K562 (cell line): ENCODE measurements around the gene POLK. TPM values are rescaled to one million over a fixed set of nuclear protein-coding genes. Genes with fewer than 3 reads are reported as not detected.
A peak's percentile ranks its signal among the peaks of the same experiment; 100 is the strongest.

ENCODE experiments used
- ATAC-seq: fragments of 200-7000 bp; cut with Tn5 transposase; 3 replicates; pipeline ENCODE4 v1.9.1; 2020; ENCODE audit warnings: moderate library complexity
- BruUV-seq: library from RNA; stranded (reverse); fragments of 400-500 nt; replicated peaks from 2 replicates; lab custom pipeline; 2021; lab: Mats Ljungman, UMichigan
- CTCF ChIA-PET: fragments of 300-600 bp; formaldehyde crosslinking; extraction: SDS; loops from one replicate; lab custom pipeline; 2021; ENCODE audit warnings: low intra/inter-chr PET ratio; lab: Yijun Ruan, JAX
- POLR2A ChIA-PET: fragments of 300-600, 350-650 bp; sonication (Branson Sonifier 250); formaldehyde crosslinking; extraction: SDS; loops from one replicate; lab custom pipeline; 2021; ENCODE audit warnings: antibody characterized with exemption, inconsistent platforms; lab: Yijun Ruan, JAX
- DNase-seq, 4 experiments: peaks; one replicate each; pipeline versions ENCODE4 v3.0.0 to v3.0.0-alpha.2; 2011 to 2018; ENCODE audit warnings: low spot score in 3 of 4, mixed read lengths in 3 of 4; ENCODE audit errors: extremely low read depth in 1 of 4
- FAIRE-seq: peaks from 2 replicates; lab custom pipeline; 2011; peaks lifted over from hg19 to GRCh38; lab: Jason Lieb, UNC
- H2AFZ ChIP-seq: 2 replicates; pipeline ENCODE4 v1.6.0; 2011; ENCODE audit warnings: low read depth, low read length, control low read depth, inconsistent platforms
- H3K27ac ChIP-seq: fragments of 200-600 bp; 3 replicates; pipeline ENCODE4 v1.8.0; 2011; ENCODE audit warnings: low read depth, mild to moderate bottlenecking, control low read depth, inconsistent platforms, low read length, moderate library complexity, mixed read lengths; ENCODE audit errors: extremely low read depth
- H3K27me3 ChIP-seq, 2 experiments: fragments of 300-600 bp in 1 of 2; 2 replicates in 1 of 2; 3 replicates in 1 of 2; pipeline versions ENCODE4 v1.6.0 to v1.8.0; 2011; ENCODE audit warnings: inconsistent platforms in 2 of 2, low read length in 2 of 2, mild to moderate bottlenecking in 1 of 2, mixed read lengths in 1 of 2, moderate library complexity in 1 of 2; ENCODE audit not compliant: control insufficient read depth in 2 of 2, insufficient read depth in 2 of 2
- H3K36me3 ChIP-seq: fragments of 300-600 bp; 3 replicates; pipeline ENCODE4 v1.8.0; 2011; ENCODE audit warnings: mild to moderate bottlenecking, low read length, inconsistent platforms; ENCODE audit not compliant: control insufficient read depth, insufficient read depth
- H3K4me1 ChIP-seq, 2 experiments: fragments of 200-600 bp in 1 of 2; replicated peaks in 1 of 2; 2 replicates in 1 of 2; 3 replicates in 1 of 2; pipeline versions ENCODE4 v1.5.1 to v1.8.0; 2011; ENCODE audit warnings: inconsistent platforms in 2 of 2, low read length in 2 of 2, mild to moderate bottlenecking in 1 of 2, mixed read lengths in 1 of 2, moderate library complexity in 1 of 2; ENCODE audit not compliant: control insufficient read depth in 2 of 2, insufficient read depth in 2 of 2
- H3K4me2 ChIP-seq: 2 replicates; pipeline ENCODE4 v1.6.1; 2011; ENCODE audit warnings: low read length, control low read depth, inconsistent platforms, mixed read lengths; ENCODE audit not compliant: insufficient read depth
- H3K4me3 ChIP-seq: fragments of 200-600 bp; sonication (generic), shearing (Covaris generic); 2 replicates; pipeline ENCODE4 v1.5.1; 2016; ENCODE audit warnings: control low read depth, inconsistent platforms
- H3K79me2 ChIP-seq: fragments of 200-600 bp; 3 replicates; pipeline ENCODE4 v1.8.0; 2011; ENCODE audit warnings: low read length, inconsistent platforms; ENCODE audit not compliant: control insufficient read depth, insufficient read depth
- H3K9ac ChIP-seq, 2 experiments: 2 replicates each; pipeline versions ENCODE4 v1.6.0 to v1.6.1; 2011; ENCODE audit warnings: low read depth in 2 of 2, low read length in 2 of 2, control low read depth in 1 of 2, inconsistent platforms in 1 of 2, mild to moderate bottlenecking in 1 of 2, mixed read lengths in 1 of 2; ENCODE audit not compliant: insufficient read depth in 1 of 2
- H3K9me1 ChIP-seq: one replicate; pipeline ENCODE4 v1.6.0; 2011; ENCODE audit warnings: inconsistent platforms, mild to moderate bottlenecking, low read length, moderate library complexity; ENCODE audit not compliant: control insufficient read depth, insufficient read depth
- H3K9me3 ChIP-seq: replicated peaks from 2 replicates; pipeline ENCODE4 v1.5.1; 2011; ENCODE audit warnings: low read depth, low read length, inconsistent platforms; ENCODE audit not compliant: control insufficient read depth, insufficient read depth
- H4K20me1 ChIP-seq: replicated peaks from 2 replicates; pipeline ENCODE4 v1.6.1; 2011; ENCODE audit warnings: low read length, inconsistent platforms, mixed read lengths; ENCODE audit not compliant: control insufficient read depth, insufficient read depth
- RFX1 ChIP-seq: fragments of 450-650 bp; IDR thresholded peaks from 2 replicates; pipeline ENCODE4 v1.6.1; 2016; ENCODE audit warnings: mild to moderate bottlenecking, moderate library complexity
- TEAD4 ChIP-seq, 2 experiments: sonication (generic) in 1 of 2; formaldehyde crosslinking in 1 of 2; IDR thresholded peaks; 2 replicates each; pipeline versions ENCODE4 v1.6.1 to v1.8.0; 2012 to 2022; ENCODE audit warnings: borderline replicate concordance in 1 of 2, inconsistent platforms in 1 of 2, low read length in 1 of 2, mild to moderate bottlenecking in 1 of 2, missing genetic modification reagents in 1 of 2
- WGBS: fragments of 100-300 bp; shearing (Covaris generic); methylation state at CpG from one replicate; pipeline ENCODE4 v1.1.6; 2016; ENCODE audit warnings: low coverage, mixed read lengths; ENCODE audit not compliant: insufficient coverage; ENCODE audit errors: missing lambda C conversion rate; 5-methylcytosine and 5-hydroxymethylcytosine counted together
- in situ Hi-C: fragments of 300-500 bp; cut with MboI; formaldehyde crosslinking; loops from 4 replicates; pipeline ENCODE4 v1.15.0; 2018; ENCODE audit warnings: inconsistent platforms, mixed read lengths
- intact Hi-C: fragments of 100-400 bp; cut with micrococcal nuclease; formaldehyde crosslinking; loops from 2 replicates; pipeline ENCODE4 v1.14.2; 2022
- polyA plus RNA-seq, 8 experiments: library from polyadenylated mRNA; depleted of rRNA in 4 of 8; stranded (reverse) in 5 of 8; unstranded in 3 of 8; fragments of >200 nt; fragmentation: Nextera tagmentation in 2 of 8; fragmentation: Illumina TruSeq in 1 of 8; extraction: Ambion mirVana in 2 of 8; extraction: Trizol in 1 of 8; gene quantifications; 2 replicates each; pipeline versions ENCODE4 v1.2.1 to v1.2.3, GENCODE V29; 2011 to 2014; ENCODE audit warnings: inconsistent platforms in 1 of 8, missing spikeins in 1 of 8
- total RNA-seq, 7 experiments: library from RNA; depleted of rRNA in 6 of 7; stranded (reverse); fragments of >200 nt in 6 of 7; fragmentation: Illumina TruSeq in 2 of 7; extraction: Trizol in 2 of 7; gene quantifications; 2 replicates each; pipeline versions ENCODE4 v1.2.1 to v1.2.3, GENCODE V29; 2011 to 2021; ENCODE audit warnings: low replicate concordance in 1 of 7
- TF ChIP-seq, protein P1 (sequence below): fragments of 450-650 bp; IDR thresholded peaks from 2 replicates; pipeline ENCODE4 v1.6.1; 2018; ENCODE audit warnings: mild to moderate bottlenecking, low read depth; ENCODE audit not compliant: partially characterized antibody

The POLK gene
- total and polyA plus RNA-seq, 9 of the 15 experiments (the other 6 are each of a cell fraction or from before 2014, with no cell fraction given): 6.1 to 31.6 (median 16.5) TPM

DNA sequence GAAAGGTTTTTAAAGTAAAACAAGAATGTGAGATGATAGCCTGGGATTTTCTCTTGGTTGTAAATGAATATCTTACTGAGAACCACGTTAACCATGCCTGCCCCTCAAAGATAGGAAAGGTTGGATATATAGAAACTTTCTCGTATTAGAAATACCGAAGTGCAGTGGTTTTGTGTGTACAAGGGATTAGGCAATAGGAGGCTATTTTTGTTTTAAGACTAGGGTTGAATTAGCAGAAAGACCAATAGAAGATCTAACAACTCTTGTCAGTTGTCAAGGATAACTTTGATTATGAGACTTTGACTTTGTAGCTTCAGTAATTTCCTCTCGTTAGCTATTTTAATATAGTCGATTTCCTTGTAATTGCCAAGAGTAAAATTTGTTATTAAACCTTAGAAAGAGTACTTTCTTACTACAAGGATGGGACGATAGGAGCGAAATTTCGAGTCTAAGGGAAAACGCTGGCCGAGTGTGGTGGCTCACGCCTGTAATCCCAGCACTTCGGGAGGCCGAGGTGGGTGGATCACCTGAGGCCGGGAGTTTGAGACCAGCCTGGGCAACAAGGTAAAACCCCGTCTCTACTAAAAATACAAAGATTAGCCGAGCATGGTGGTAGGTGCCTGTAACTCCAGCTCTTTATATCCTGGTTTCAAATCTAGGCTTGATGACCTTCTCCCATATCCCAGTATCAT is 838 bp downstream of the POLK start (continued):
- TF ChIP-seq, protein P1, sequence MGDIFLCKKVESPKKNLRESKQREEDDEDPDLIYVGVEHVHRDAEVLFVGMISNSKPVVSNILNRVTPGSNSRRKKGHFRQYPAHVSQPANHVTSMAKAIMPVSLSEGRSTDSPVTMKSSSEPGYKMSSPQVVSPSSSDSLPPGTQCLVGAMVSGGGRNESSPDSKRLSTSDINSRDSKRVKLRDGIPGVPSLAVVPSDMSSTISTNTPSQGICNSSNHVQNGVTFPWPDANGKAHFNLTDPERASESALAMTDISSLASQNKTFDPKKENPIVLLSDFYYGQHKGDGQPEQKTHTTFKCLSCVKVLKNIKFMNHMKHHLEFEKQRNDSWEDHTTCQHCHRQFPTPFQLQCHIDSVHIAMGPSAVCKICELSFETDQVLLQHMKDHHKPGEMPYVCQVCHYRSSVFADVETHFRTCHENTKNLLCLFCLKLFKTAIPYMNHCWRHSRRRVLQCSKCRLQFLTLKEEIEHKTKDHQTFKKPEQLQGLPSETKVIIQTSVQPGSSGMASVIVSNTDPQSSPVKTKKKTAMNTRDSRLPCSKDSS: no peak
- TF ChIP-seq, all 486 proteins: peak for 10

DNA sequence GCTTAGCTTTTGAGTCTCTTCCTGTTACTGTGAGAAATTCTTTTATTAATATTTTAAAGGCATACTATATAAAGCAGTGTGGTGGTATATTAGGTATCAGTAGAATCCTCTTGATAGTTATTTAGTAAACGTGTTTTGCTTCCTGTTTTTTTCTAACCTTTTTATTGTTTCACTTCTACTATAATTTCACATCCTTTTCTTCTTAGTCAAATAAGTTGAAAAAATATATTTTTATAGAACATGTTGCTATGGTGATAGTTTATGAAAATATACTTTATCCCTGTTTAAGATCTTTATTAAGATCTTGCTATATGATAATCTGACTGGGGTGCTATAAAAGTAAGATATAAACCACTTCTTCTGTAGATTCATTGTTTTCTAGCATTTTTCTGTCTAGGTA is 2.1 kb downstream of the POLK start:
- Histone ChIP-seq H3K9me3 (no peaks in the 10 kb centered on the region), H3K79me2 (peaks cover 96% of the 10 kb centered on the region), H3K9me1 (no peaks in the 10 kb centered on the region), H3K4me2 (peak overlapping the region; percentile 95), H4K20me1 (0 out of 2 replicates have a peak, but pooled peaks cover 5% of the 10 kb centered on the region), H3K27me3 (no peaks in the 10 kb centered on the region), H3K27ac (no peak overlapping the region; the same call in 2 of the 3 replicates), H3K4me1 (peaks cover 2 to 8% of the 10 kb centered on the region in 2 experiments; a peak in 2 of 5 replicates), H3K4me3 (no peak overlapping the region), H2AFZ (no peak overlapping the region), H3K36me3 (peaks cover 1% of the 10 kb centered on the region), H3K9ac (no peak overlapping the region)
- BruUV-seq: no TSS peak
- ATAC-seq (no peak), FAIRE-seq (no peak), DNase-seq (no peak)
- intact Hi-C loops (loop anchor here (5.0 kb wide), 3 partner anchors 53 to 153 kb away; no protein-coding TSS in a partner anchor), in situ Hi-C loops (no loop called here)
- WGBS: 56% methylated on average over 1 of the region's 1 CpG
- ChIA-PET POLR2A (no interaction called here), CTCF (no interaction called here)
- TF ChIP-seq RFX1: peak; percentile 59
- no peak for TF ChIP-seq TEAD4 (IDR thresholded peaks at IDR 0.05; ENCODE audit: low read length)
- no peak for TF ChIP-seq TEAD4 (CRISPR knock-in tag; IDR thresholded peaks at IDR 0.05; ENCODE audit: borderline replicate concordance)
